NT2/D1 (cell line): Measurements from ENCODE around the gene PCP4.

ENCODE experiments used
- SUZ12 ChIP-seq: IDR thresholded peaks from 2 replicates; pipeline ENCODE4 v1.6.1; 2011; ENCODE audit not compliant: insufficient read length, insufficient read depth; ENCODE audit errors: extremely low read depth
- YY1 ChIP-seq: IDR thresholded peaks from 2 replicates; pipeline ENCODE4 v1.6.1; 2011; ENCODE audit not compliant: insufficient read length, insufficient read depth
- ZNF274 ChIP-seq: IDR thresholded peaks from 2 replicates; pipeline ENCODE4 v1.6.1; 2011; ENCODE audit warnings: mild to moderate bottlenecking, low read depth, low read length

DNA sequence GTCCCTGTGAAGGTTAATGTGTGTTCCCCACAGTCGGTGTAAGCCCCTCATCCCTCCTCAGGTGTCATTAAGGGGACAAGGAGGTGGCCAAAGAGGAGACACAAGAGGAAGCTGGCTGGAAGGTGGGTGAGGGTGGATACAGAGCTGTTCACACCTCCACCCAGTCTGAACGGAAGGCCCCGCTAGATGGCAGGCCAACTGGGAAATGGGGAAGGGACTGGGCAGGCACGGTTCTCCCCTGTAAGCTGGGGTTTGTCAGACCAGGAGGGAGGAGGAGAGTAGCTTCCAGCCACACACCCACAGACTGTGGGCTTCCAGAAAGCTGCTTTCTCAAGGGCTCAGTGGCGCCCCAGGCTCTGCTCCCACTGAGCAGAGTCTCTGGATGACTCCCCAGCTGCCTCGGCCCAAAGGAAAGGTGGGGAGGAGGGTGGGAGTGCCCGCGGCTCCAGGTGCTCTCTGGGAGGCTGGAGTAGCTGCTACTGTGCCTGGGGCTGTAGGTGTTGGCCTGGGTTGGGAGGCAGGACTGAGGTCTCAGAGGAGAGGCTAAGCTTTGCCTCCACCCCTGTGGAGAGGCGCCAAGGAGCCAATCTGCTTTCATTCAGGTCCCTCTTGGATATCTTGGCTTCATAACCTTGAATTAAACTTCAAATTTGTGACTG, 41.2 kb downstream of the PCP4 start:
- no peak for TF ChIP-seq ZNF274
- TF ChIP-seq YY1: no peak
- no peak for TF ChIP-seq SUZ12
